Adrenal gland (tissue), 5 donors: ENCODE measurements around the gene BCL3.

Source experiments
- POLR2A ChIP-seq, 2 donors: fragments of 450-650 bp; IDR thresholded peaks; one replicate each; pipeline ENCODE4 v1.6.1; 2017; ENCODE audit warnings: antibody characterized with exemption in 2 of 2, mild to moderate bottlenecking in 2 of 2, moderate library complexity in 1 of 2
- TF ChIP-seq, protein P1 (sequence below), 6 experiments: fragments of 450-650 bp in 4 of 6; fragments of 200-600 bp in 2 of 6; sonication (generic) in 1 of 6; IDR thresholded peaks; 1 replicate in 5 of 6; 2 replicates in 1 of 6; pipeline versions ENCODE4 v1.5.1 to v1.8.0; 2016 to 2021; ENCODE audit warnings: antibody characterized with exemption in 6 of 6, mild to moderate bottlenecking in 2 of 6, moderate library complexity in 1 of 6
- donor health status: DM: no; HTN: no; CAD: no.

DNA sequence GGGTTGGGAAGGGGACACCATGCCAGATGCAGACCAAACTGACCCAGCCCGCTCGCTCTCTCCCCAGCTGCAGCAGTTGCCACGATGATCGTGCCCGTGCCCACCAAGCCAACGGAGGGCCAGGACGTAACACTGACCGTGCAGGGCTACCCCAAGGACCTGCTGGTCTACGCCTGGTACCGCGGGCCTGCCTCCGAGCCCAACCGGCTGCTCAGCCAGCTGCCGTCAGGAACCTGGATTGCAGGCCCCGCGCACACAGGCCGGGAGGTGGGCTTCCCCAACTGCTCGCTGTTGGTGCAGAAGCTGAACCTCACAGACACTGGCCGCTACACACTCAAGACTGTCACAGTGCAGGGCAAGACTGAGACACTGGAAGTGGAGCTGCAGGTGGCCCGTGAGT, 40.7 kb upstream of the BCL3 start:
- TF ChIP-seq POLR2A (IDR thresholded peaks at IDR 0.05): no peak
- TF ChIP-seq, protein P1, sequence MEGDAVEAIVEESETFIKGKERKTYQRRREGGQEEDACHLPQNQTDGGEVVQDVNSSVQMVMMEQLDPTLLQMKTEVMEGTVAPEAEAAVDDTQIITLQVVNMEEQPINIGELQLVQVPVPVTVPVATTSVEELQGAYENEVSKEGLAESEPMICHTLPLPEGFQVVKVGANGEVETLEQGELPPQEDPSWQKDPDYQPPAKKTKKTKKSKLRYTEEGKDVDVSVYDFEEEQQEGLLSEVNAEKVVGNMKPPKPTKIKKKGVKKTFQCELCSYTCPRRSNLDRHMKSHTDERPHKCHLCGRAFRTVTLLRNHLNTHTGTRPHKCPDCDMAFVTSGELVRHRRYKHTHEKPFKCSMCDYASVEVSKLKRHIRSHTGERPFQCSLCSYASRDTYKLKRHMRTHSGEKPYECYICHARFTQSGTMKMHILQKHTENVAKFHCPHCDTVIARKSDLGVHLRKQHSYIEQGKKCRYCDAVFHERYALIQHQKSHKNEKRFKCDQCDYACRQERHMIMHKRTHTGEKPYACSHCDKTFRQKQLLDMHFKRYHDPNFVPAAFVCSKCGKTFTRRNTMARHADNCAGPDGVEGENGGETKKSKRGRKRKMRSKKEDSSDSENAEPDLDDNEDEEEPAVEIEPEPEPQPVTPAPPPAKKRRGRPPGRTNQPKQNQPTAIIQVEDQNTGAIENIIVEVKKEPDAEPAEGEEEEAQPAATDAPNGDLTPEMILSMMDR (IDR thresholded peaks at IDR 0.05): no peak
